ENCODE measurements around the gene EFTUD2.

The EFTUD2 gene

GRCh38 chr17:44887016-44887415, 12.2 kb downstream of the EFTUD2 start:
- DNase-seq = no peak

- no peak for DNase-seq
These were observed 14.3 kb downstream of the EFTUD2 start for GRCh38 chr17:44884941-44885340.

DNA sequence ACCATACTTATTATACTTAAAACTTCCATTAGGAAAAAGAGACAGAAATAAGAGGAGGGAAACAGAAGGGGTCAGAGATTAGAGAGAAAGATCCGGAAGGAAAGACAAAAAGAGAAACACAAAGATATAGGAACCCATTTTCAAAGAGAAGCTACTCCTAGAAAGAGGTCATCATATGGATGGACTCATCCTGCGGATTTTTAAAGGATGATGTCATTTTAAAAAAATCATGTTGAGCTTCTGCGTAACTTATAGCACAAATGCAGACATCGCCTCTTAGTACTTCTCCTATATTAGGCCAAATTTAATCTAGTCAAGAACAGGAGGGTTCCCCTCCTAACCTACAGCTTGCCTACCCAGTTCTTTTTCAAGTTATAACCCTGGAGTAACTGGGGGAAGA, 18.1 kb downstream of the EFTUD2 start:
- no peak for DNase-seq

GRCh38 chr17:44880062-44880461, 19.2 kb downstream of the EFTUD2 start:
- no peak for DNase-seq

DNA sequence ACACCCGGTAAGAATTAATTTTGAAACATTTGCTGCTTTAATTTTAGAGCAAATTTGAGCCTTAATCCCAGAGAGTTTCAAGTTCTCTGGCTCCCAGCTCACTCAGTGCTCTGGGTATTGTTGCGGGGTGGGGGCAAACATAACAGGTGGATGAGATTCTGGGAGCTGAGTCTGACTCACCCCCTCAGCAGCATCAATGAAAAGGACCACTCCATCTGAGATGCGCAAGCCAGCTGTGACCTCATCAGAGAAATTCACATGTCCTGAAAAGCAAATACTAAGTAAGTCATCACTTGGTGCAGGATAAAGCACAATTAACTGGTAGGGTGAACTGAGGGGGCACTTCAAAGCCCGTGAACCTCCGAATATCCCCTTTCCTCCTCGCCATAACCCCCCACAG, 19.9 kb downstream of the EFTUD2 start:
- DNase-seq = no peak

GRCh38 chr17:44878627-44879221, 20.5 kb downstream of the EFTUD2 start:
- peak in 1 of 2 donors; percentile 43 for DNase-seq

GRCh38 chr17:44877121-44877520, 22.1 kb downstream of the EFTUD2 start:
- DNase-seq = no peak

- no peak for DNase-seq
These were observed 23.5 kb downstream of the EFTUD2 start for GRCh38 chr17:44875761-44876160.

DNA sequence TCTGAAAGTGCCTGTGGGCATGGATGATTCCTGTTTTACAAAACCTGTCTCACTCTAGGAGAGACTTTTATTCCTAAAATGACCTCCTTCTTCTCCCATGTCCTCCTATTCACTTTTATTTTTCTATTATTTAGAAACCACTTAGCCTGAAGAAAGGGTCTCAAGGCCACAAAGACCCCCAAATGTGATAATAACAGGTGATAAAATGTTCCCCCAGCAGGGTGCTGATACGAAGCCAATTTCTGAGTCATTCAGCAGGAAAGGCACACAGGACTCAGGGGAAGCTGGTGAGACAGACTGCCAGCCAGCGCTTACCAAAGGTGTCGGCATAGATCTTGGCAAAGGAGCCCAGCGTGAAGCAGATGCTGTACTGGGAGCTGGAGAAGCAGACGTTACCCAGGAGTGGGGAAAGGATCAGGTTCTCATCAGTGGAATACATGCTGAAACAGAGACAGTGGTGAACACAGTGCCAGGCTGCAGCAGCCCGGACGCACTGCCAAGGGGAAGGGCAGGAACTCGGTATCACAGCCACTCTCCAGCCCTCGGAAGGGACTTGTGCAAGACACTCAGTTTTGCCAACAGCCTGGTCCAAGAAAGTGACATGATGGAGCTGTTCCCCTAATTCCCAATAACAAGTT, 27.0 kb downstream of the EFTUD2 start:
- DNase-seq = no peak

DNA sequence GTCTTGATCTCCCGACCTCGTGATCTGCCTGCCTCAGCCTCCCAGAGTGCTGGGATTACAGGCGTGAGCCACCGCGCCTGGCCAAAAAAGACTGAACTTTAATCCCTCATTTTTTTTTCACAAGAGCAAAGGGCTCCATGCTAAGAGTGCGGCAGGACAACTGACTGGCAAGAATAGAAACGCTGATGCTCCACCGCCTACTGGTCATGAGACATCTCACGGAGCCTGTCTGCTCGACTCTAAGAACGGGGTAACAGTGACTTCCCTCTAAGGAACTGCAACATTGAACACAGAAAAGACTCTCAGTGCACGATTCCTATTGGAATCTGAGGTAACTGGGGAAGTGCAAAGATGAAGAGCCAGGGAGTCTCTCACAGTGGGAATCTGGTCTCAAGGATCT, 27.7 kb downstream of the EFTUD2 start:
- DNase-seq = no peak

DNA sequence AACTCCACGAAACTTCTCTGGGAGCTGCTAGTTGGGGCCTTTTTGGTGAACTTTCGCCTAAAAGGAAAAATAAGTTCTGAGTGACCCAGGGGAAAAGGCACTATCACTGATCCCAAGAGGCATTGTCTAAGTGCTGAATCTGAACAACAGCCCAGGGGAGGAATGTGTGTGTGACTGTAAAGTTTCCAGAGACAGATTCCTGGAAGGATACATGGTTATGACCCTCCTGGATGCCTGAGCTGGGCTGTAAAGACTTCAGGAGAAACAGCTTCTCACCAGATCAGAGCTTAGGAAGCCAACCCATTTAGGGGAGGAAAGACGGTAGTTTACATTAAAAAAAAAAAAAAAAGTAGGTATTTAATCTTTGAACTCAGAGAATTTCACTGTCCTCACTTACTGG, 31.4 kb downstream of the EFTUD2 start:
- DNase-seq = no peak

DNA sequence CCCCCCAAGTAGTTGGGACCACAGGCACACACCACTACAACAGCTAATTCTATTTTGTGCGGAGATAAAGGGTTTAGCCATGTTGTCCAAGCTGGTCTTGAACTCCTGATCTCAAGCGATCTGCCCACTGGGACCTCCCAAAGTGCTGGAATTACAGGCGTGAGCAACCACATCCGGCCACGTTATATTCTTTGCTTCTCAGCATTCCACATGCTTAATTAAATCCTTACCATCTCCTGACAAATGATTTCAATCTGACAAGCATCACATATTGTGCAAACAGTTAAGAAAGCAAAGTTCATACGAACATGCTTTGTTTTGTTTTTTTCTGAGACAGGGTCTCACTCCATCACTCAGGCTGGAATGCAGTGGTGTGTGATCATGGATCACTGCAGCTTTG, 33.3 kb downstream of the EFTUD2 start:
- no peak for DNase-seq

- DNase-seq = peak; percentile 67 to 76
These were observed 34.0 kb downstream of the EFTUD2 start for GRCh38 chr17:44865231-44865660.

DNA sequence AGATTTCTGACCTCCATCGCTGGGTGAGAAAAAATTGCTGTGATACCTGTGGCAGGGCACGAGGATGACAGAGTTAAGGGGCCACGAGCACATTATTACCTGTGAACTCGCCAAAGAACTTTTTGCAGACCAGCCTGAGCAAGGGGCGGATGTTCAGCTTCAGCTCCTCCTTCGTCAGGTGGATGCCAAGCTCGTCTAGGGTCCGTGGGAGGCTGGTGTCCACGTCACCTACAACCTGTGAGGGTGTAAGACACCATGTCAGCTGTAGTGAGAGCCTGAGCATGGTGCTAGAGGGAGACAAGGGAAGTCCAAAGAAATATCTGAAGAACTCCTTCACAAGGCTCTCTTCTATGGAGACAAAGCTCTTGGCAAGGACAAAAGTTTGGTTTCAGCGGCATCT, 34.4 kb downstream of the EFTUD2 start:
- no peak for DNase-seq

DNA sequence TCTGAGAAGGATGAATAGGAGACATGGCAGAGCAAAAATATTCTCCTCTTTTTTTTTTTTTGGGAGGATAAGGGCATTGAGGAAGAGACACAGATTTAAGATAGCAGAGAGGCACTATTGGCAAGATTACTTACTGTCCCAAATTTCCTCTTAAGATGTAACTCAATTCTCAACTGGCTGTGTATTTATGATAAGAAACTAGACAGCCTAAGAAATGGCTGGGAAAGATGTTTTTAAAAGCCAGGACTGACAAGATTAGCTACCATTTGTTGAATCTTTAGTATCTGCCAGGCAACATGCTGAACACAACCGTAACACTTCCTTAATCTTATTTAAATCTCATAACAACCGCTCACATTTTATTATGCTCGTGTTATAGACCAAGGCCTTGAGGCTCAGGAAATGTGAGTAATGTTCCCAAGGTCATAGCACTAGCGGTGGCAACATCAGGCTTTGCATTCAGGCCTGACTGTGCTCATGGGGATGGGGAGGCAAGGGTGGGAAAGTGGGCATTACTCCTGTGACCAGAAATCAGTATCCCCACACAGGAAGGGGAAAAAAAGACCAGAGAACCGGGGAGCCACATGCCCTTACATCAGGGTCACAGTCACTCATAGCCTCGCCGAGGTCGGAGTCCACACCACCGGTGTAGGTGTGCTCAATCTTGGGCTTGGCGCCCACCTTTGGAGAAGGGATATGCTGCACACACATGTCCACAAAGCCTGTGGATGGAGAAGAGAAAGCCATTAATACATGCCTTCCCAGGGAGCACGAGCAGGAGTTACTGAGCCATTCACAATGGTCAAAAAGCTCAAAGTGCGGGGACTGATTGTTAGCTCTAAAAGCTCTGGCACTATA, 36.0 kb downstream of the EFTUD2 start:
- no peak for DNase-seq

DNA sequence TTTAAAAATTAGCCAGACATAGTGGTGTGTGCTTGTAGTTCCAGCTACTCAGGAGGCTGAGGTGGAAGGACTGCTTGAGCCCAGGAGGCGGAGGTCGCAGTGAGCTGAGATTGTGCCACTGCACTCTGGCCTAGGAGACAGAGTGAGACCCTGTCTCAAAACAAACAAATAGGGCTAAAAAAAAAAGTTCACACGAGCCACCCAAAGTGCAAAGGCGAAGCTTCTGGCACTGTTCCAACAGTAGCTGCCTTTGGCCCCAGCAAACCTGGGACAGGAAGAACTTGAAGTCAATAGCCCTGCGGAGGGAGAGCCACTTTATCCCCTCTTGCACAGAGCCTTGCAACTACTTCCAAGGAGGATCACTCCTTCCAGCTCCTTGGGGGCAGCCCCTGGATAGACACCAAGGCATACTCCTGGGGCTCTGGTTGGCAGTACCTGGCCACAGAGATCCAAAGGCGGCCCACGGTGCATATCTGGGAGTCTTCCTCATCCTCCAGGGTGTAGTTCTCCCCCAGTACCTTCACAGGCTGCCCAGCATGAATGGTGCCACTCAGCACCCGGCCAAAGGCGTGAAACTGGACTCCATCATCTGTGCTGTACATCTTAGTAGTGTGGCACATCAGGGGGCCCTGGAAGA, 36.8 kb downstream of the EFTUD2 start:
- no peak for DNase-seq

GRCh38 chr17:44859701-44860100, 39.5 kb downstream of the EFTUD2 start:
- no peak for DNase-seq

GRCh38 chr17:44854192-44854591, 45.1 kb downstream of the EFTUD2 start:
- no peak for DNase-seq

GRCh38 chr17:44850612-44851011, 48.6 kb downstream of the EFTUD2 start:
- DNase-seq = no peak

GRCh38 chr17:44850025-44850424, 49.2 kb downstream of the EFTUD2 start:
- no peak for DNase-seq

DNA sequence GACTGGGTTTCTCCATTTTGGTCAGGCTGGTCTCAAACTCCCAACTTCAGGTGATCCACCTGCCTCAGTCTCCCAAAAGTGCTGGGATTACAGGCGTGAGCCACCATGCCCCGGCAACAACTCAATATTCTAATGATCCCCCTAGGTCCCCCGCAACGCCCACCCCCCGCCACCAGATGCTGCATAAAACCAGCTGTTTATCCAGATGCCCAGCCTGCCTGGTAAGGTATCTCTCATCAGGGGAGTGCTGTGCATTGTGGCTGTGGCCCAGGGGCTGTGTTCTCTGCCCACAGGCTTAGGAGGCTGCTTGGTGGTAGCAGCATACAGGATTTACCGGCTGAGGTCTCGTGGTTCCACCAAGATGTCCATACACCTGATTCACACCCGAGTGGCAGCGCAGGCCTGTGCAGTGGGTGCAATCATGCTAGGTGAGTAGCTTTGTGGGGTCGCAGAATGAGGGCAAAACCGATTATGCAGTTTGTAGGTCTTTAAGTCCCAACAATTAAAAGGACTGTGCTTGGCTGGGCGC, 50.2 kb downstream of the EFTUD2 start:
- no peak for DNase-seq

DNA sequence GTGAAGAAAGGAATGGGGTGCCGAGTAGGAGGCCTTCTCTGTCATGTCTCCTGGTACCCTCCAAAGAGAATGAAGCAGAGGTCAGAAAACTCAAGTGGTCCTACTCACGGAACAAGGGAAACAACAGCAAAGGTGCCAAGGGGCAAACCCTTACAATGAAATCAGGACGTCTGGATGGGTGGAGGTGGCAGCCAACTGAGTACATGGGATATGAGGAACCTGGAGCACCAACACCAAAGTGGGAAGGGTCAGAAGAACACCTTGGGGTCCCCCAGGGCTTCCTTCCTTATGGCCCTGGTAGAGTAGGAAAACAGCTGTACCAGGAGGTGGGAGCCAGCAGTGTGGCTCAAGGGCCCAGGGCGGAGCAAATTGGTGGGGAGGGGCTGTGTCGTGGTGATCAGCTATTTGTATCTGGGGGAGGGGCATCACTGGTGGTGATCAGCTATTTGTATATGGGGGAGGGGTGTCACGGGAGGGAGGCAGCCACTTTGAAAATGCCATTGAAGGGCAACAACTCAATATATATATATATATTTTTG, 50.9 kb downstream of the EFTUD2 start:
- no peak for DNase-seq

DNA sequence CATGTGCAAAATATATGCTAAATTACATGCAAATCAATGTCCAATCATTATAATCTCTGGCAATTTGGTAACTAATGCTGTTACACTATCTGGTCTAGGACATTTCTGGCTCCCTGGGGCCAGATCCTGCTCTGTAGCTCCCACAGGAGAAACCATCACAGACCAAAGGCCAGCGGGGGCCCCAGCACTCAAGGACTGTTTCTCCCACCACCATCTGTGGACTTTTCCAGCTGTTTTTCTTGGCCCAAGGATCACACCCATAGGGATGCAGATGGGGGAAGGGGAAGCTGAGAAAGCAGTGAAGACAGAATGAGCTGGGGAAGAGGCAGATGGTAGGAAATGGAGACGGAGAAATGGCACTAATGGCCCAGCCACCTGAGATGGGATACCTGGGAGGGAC, 51.7 kb downstream of the EFTUD2 start, which contains the start of gene HIGD1B:
Gene HIGD1B, plus strand, starts transcription at position 298 of the 400 bp plus-strand sequence. CDS start 270 bp downstream, outside the sequence.
- no peak for DNase-seq
